Neural cell (in vitro differentiated cells): ENCODE data around the gene GRM1. TPM values are rescaled to one million over a fixed set of nuclear protein-coding genes. Genes with fewer than 3 reads are reported as not detected.
A peak's percentile ranks its signal among the peaks of the same experiment; 100 is the strongest.

Source experiments
- H2AFZ ChIP-seq: fragments of 200-600, 300-800 bp; sonication (generic), shearing (Covaris generic); 2 replicates; pipeline ENCODE4 v1.6.0; 2014; ENCODE audit warnings: low read depth, mild to moderate bottlenecking, antibody characterized with exemption, low read length, moderate library complexity
- H3F3A ChIP-seq: fragments of 200-600 bp; shearing (Covaris generic); 2 replicates; pipeline ENCODE4 v1.6.1; 2016; ENCODE audit warnings: mild to moderate bottlenecking, moderate library complexity, mixed read lengths, antibody characterized with exemption, low read length; ENCODE audit not compliant: insufficient read depth, poor library complexity, severe bottlenecking
- H3K27ac ChIP-seq: fragments of 200-600, 300-800 bp; sonication (generic), shearing (Covaris generic); 2 replicates; pipeline ENCODE4 v1.5.1; 2014; ENCODE audit warnings: mild to moderate bottlenecking, low read length, moderate library complexity
- H3K27me3 ChIP-seq: fragments of 300-800, 200-600 bp; sonication (generic), shearing (Covaris generic); 2 replicates; pipeline ENCODE4 v1.6.0; 2014; ENCODE audit warnings: mild to moderate bottlenecking, low read depth, low read length, moderate library complexity; ENCODE audit not compliant: insufficient read depth
- H3K36me3 ChIP-seq: fragments of 300-800, 200-600 bp; sonication (generic), shearing (Covaris generic); 2 replicates; pipeline ENCODE4 v1.5.1; 2014; ENCODE audit warnings: mild to moderate bottlenecking, antibody characterized with exemption, low read length, moderate library complexity; ENCODE audit not compliant: insufficient read depth
- H3K4me2 ChIP-seq: fragments of 300-800, 200-600 bp; sonication (generic), shearing (Covaris generic); 2 replicates; pipeline ENCODE4 v1.6.0; 2014; ENCODE audit warnings: mild to moderate bottlenecking, low read length
- H3K4me3 ChIP-seq: fragments of 300-800, 200-600 bp; sonication (generic), shearing (Covaris generic); 2 replicates; pipeline ENCODE4 v1.5.1; 2014; ENCODE audit warnings: mild to moderate bottlenecking, low read length, moderate library complexity
- H3K79me2 ChIP-seq: fragments of 200-600 bp; shearing (Covaris generic); replicated peaks from 2 replicates; pipeline ENCODE4 v1.6.0; 2014; ENCODE audit warnings: mild to moderate bottlenecking, low read length, moderate library complexity; ENCODE audit not compliant: insufficient read depth
- H3K9ac ChIP-seq: fragments of 300-800, 200-600 bp; sonication (generic), shearing (Covaris generic); 2 replicates; pipeline ENCODE4 v1.6.1; 2016; ENCODE audit warnings: mild to moderate bottlenecking, low read length, mixed read lengths
- H3K9me2 ChIP-seq: fragments of 200-600 bp; shearing (Covaris generic); 2 replicates; pipeline ENCODE4 v1.6.1; 2016; ENCODE audit warnings: mild to moderate bottlenecking, low read length, mixed read lengths; ENCODE audit not compliant: insufficient read depth
- H3K9me3 ChIP-seq: fragments of 200-600, 300-800 bp; sonication (generic), shearing (Covaris generic); 2 replicates; pipeline ENCODE4 v1.6.1; 2016; ENCODE audit warnings: mild to moderate bottlenecking, mixed run types, low read length, moderate library complexity, mixed read lengths
- H4K20me1 ChIP-seq: fragments of 200-600 bp; shearing (Covaris generic); 2 replicates; pipeline ENCODE4 v1.6.1; 2016; ENCODE audit warnings: mild to moderate bottlenecking, mixed run types; ENCODE audit not compliant: insufficient read depth
- CTCF ChIP-seq: fragments of 450-650 bp; IDR thresholded peaks from 2 replicates; pipeline ENCODE4 v1.5.1; 2014; ENCODE audit warnings: antibody characterized with exemption, mild to moderate bottlenecking, moderate library complexity; ENCODE audit not compliant: poor library complexity, severe bottlenecking
- EP300 ChIP-seq: fragments of 450-650 bp; conservative IDR thresholded peaks from 2 replicates; pipeline ENCODE4 v1.6.1; 2014; ENCODE audit warnings: antibody characterized with exemption, mild to moderate bottlenecking, moderate library complexity; ENCODE audit not compliant: poor library complexity, severe bottlenecking
- EZH2 ChIP-seq: fragments of 200-600, 300-800 bp; shearing (Covaris generic), sonication (generic); IDR thresholded peaks from 2 replicates; pipeline ENCODE4 v1.6.1; 2014; ENCODE audit warnings: antibody characterized with exemption, low read length, borderline replicate concordance, mild to moderate bottlenecking; ENCODE audit not compliant: insufficient read depth, poor library complexity, severe bottlenecking
- MXI1 ChIP-seq: fragments of 450-650 bp; conservative IDR thresholded peaks from 2 replicates; pipeline ENCODE4 v1.6.1; 2014; ENCODE audit warnings: antibody characterized with exemption, mild to moderate bottlenecking; ENCODE audit not compliant: poor library complexity, severe bottlenecking
- POLR2AphosphoS5 ChIP-seq: IDR thresholded peaks from 2 replicates; pipeline ENCODE4 v1.6.1; 2012
- RAD21 ChIP-seq: fragments of 450-650 bp; conservative IDR thresholded peaks from 2 replicates; pipeline ENCODE4 v1.6.1; 2014; ENCODE audit warnings: antibody characterized with exemption, mild to moderate bottlenecking, moderate library complexity
- REST ChIP-seq: IDR thresholded peaks from 2 replicates; pipeline ENCODE4 v1.6.1; 2012; ENCODE audit warnings: borderline replicate concordance
- SMC3 ChIP-seq: fragments of 450-650 bp; conservative IDR thresholded peaks from 2 replicates; pipeline ENCODE4 v1.6.1; 2014; ENCODE audit warnings: antibody characterized with exemption, mild to moderate bottlenecking, moderate library complexity; ENCODE audit not compliant: poor library complexity
- TAF1 ChIP-seq: IDR thresholded peaks from 2 replicates; pipeline ENCODE4 v1.6.1; 2012; ENCODE audit warnings: low read depth
- polyA plus RNA-seq: library from polyadenylated mRNA; depleted of rRNA; stranded (reverse); fragments of >200 nt; gene quantifications from 2 replicates; pipeline ENCODE4 v1.2.3, GENCODE V29; 2014

The GRM1 gene
- polyA plus RNA-seq, 1 donor from 2014 or later: 2.9 TPM

GRCh38 chr6:146388736-146389364 is 360.0 kb downstream of the GRM1 start:
- H3K4me2 ChIP-seq: no peak overlapping the region
- H4K20me1 ChIP-seq: no peaks in the 10 kb centered on the region
- no peaks in the 10 kb centered on the region for H3K9me3 ChIP-seq
- no peaks in the 10 kb centered on the region for H3K27me3 ChIP-seq
- no peak overlapping the region for H3K27ac ChIP-seq
- no peaks in the 10 kb centered on the region for H3K79me2 ChIP-seq
- TF ChIP-seq MXI1 (no peak), CTCF (no peak)
- no peak overlapping the region for H3K4me3 ChIP-seq
- no peak overlapping the region for H3K9ac ChIP-seq
- no peaks in the 10 kb centered on the region for H3K9me2 ChIP-seq
- H2AFZ ChIP-seq: no peak overlapping the region
- H3K36me3 ChIP-seq: no peaks in the 10 kb centered on the region
- no peaks in the 10 kb centered on the region for H3F3A ChIP-seq

- H3K9me2 ChIP-seq: no peaks in the 10 kb centered on the region
- no peaks in the 10 kb centered on the region for H4K20me1 ChIP-seq
- no peak overlapping the region for H3K27ac ChIP-seq
- H3K4me2 ChIP-seq: no peak overlapping the region
- no peaks in the 10 kb centered on the region for H3K79me2 ChIP-seq
- TF ChIP-seq TAF1 (no peak), REST (no peak), EZH2 (no peak), POLR2AphosphoS5 (no peak), MXI1 (no peak), SMC3 (no peak), EP300 (no peak), RAD21 (no peak)
- H3K9ac ChIP-seq: no peak overlapping the region
- H3K27me3 ChIP-seq: no peaks in the 10 kb centered on the region
- no peaks in the 10 kb centered on the region for H3K9me3 ChIP-seq
- no peak overlapping the region for H3K4me3 ChIP-seq
- no peaks in the 10 kb centered on the region for H3F3A ChIP-seq
- no peak overlapping the region for H2AFZ ChIP-seq
- H3K36me3 ChIP-seq: no peaks in the 10 kb centered on the region
Measured at GRCh38 chr6:146389740-146390139, 360.9 kb downstream of the GRM1 start.

- Histone ChIP-seq H3F3A (no peaks in the 10 kb centered on the region), H3K79me2 (no peaks in the 10 kb centered on the region), H3K27me3 (no peaks in the 10 kb centered on the region), H3K4me2 (no peak overlapping the region), H3K4me3 (no peak overlapping the region), H3K36me3 (no peaks in the 10 kb centered on the region), H3K9me2 (no peaks in the 10 kb centered on the region), H3K9me3 (no peaks in the 10 kb centered on the region), H3K27ac (no peak overlapping the region), H2AFZ (no peak overlapping the region), H4K20me1 (no peaks in the 10 kb centered on the region), H3K9ac (no peak overlapping the region)
- TF ChIP-seq RAD21 (no peak), REST (no peak), CTCF (no peak), TAF1 (no peak), EP300 (peak; percentile 37), POLR2AphosphoS5 (no peak), EZH2 (no peak), SMC3 (no peak)
Measured at GRCh38 chr6:146397638-146398037, 368.8 kb downstream of the GRM1 start.
